ENCODE data around the gene FLOT1.

GRCh38 chr6:30766461-30767157 lies 24.1 kb upstream of the FLOT1 start:
- TF ChIP-seq CTCF (IDR thresholded peaks at IDR 0.05): no peak
- TF ChIP-seq EP300 (IDR thresholded peaks at IDR 0.05): no peak
- no peak for TF ChIP-seq POLR2A (IDR thresholded peaks at IDR 0.05)
- TF ChIP-seq POLR2AphosphoS5 (IDR thresholded peaks at IDR 0.05): no peak
